Mesendoderm (in vitro differentiated cells): ENCODE measurements around the gene ZNF772.
"Not testable (repeated sequence)": the region's sequence is repeated elsewhere in the genome, so short reads cannot be mapped to it uniquely, and the experiment has no call there.

Experiments
- DNase-seq: peaks from one replicate; pipeline ENCODE4 v3.0.0; 2013
- H2AK5ac ChIP-seq: 2 replicates; pipeline ENCODE4 v1.6.1; 2013; ENCODE audit warnings: low read length, inconsistent platforms
- H2BK120ac ChIP-seq: 2 replicates; pipeline ENCODE4 v1.6.1; 2013; ENCODE audit warnings: low read depth, mild to moderate bottlenecking, low read length, moderate library complexity, mixed read lengths
- H2BK15ac ChIP-seq: replicated peaks from 2 replicates; pipeline ENCODE4 v1.6.1; 2013; ENCODE audit warnings: low read depth, mild to moderate bottlenecking, moderate library complexity
- H2BK5ac ChIP-seq: 2 replicates; pipeline ENCODE4 v1.6.1; 2013; ENCODE audit warnings: low read length, inconsistent platforms
- H3K18ac ChIP-seq: 2 replicates; pipeline ENCODE4 v1.6.1; 2013; ENCODE audit warnings: mild to moderate bottlenecking, low read length, mixed read lengths
- H3K23ac ChIP-seq: one replicate; pipeline ENCODE4 v1.6.1; 2013; ENCODE audit warnings: low read length
- H3K27ac ChIP-seq: 2 replicates; pipeline ENCODE4 v1.5.1; 2013; ENCODE audit warnings: low read depth, mild to moderate bottlenecking, inconsistent platforms, low read length, moderate library complexity
- H3K27me3 ChIP-seq: 2 replicates; pipeline ENCODE4 v1.6.1; 2013; ENCODE audit warnings: low read length, control low read depth, mild to moderate bottlenecking, inconsistent platforms; ENCODE audit not compliant: insufficient read depth, poor library complexity
- H3K36me3 ChIP-seq: 2 replicates; pipeline ENCODE4 v1.6.1; 2013; ENCODE audit warnings: low read length, inconsistent platforms; ENCODE audit not compliant: control insufficient read depth, insufficient read depth
- H3K4ac ChIP-seq: one replicate; pipeline ENCODE4 v1.6.1; 2013; ENCODE audit warnings: low read depth, mild to moderate bottlenecking, low read length, moderate library complexity
- H3K4me1 ChIP-seq: 2 replicates; pipeline ENCODE4 v1.6.1; 2013; ENCODE audit warnings: low read depth, low read length, inconsistent platforms; ENCODE audit not compliant: control insufficient read depth
- H3K4me2 ChIP-seq: 2 replicates; pipeline ENCODE4 v1.6.1; 2013; ENCODE audit warnings: low read length
- H3K4me3 ChIP-seq: 2 replicates; pipeline ENCODE4 v1.5.1; 2013; ENCODE audit warnings: mild to moderate bottlenecking, low read length
- H3K56ac ChIP-seq: one replicate; pipeline ENCODE4 v1.6.1; 2013; ENCODE audit warnings: low read length
- H3K79me1 ChIP-seq: 2 replicates; pipeline ENCODE4 v1.6.1; 2013; ENCODE audit warnings: low read length, inconsistent platforms
- H3K79me2 ChIP-seq: 2 replicates; pipeline ENCODE4 v1.6.1; 2013; ENCODE audit warnings: mild to moderate bottlenecking, low read length; ENCODE audit not compliant: control insufficient read depth, insufficient read depth
- H3K9ac ChIP-seq: 2 replicates; pipeline ENCODE4 v1.6.1; 2013; ENCODE audit warnings: low read length, inconsistent platforms
- H4K5ac ChIP-seq: one replicate; pipeline ENCODE4 v1.6.1; 2013; ENCODE audit warnings: low read length
- H4K8ac ChIP-seq: one replicate; pipeline ENCODE4 v1.6.1; 2013; ENCODE audit warnings: low read depth, mild to moderate bottlenecking, control low read depth, low read length, moderate library complexity
- WGBS: extraction: QIAGEN DNeasy Blood & Tissue Kit; methylation state at CpG from one replicate; pipeline ENCODE4 v1.1.7; 2013; ENCODE audit warnings: low lambda C conversion rate, missing lambda C conversion rate; ENCODE audit not compliant: insufficient coverage; ENCODE audit errors: extremely low coverage; 5-methylcytosine and 5-hydroxymethylcytosine counted together

Gene ZNF772

DNA sequence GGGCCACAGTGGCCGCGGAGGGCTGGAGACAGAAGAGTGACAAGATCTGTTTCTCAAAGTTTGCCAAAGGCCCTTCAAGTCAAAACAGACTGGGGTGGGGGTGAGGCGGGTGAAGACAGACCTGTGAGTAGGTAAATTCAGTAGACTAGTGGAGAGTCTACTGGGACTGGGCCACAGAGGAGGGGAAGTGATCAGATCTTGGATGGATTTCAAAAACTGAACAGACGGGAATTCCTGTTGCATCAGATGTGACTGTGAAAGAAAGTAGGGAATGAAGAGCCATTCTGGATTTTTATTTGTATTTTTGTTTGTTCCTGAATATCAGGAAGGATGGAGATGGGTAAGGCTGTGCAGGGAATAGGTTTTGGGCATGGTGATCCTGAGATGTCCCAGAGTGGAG lies 23.0 kb upstream of the ZNF772 start:
- H3K4me3 ChIP-seq, H3K36me3 ChIP-seq, H3K4ac ChIP-seq, H3K23ac ChIP-seq, H3K4me1 ChIP-seq, H3K27ac ChIP-seq, H2AK5ac ChIP-seq, H2BK120ac ChIP-seq, H4K5ac ChIP-seq, H3K18ac ChIP-seq, H4K8ac ChIP-seq, H2BK15ac ChIP-seq, H3K27me3 ChIP-seq, H2BK5ac ChIP-seq, DNase-seq: not testable (repeated sequence)
- H3K79me1 ChIP-seq, result peaks cover 12% of the 10 kb centered on the region
- H3K79me2 ChIP-seq, result peaks cover 12% of the 10 kb centered on the region
- peak overlapping the region; percentile 6 for H3K56ac ChIP-seq
- WGBS, result no CpG with 5 or more reads among the region's 4 CpGs
- peak overlapping the region; percentile 13 for H3K9ac ChIP-seq
- peak overlapping the region; percentile 35 for H3K4me2 ChIP-seq

DNA sequence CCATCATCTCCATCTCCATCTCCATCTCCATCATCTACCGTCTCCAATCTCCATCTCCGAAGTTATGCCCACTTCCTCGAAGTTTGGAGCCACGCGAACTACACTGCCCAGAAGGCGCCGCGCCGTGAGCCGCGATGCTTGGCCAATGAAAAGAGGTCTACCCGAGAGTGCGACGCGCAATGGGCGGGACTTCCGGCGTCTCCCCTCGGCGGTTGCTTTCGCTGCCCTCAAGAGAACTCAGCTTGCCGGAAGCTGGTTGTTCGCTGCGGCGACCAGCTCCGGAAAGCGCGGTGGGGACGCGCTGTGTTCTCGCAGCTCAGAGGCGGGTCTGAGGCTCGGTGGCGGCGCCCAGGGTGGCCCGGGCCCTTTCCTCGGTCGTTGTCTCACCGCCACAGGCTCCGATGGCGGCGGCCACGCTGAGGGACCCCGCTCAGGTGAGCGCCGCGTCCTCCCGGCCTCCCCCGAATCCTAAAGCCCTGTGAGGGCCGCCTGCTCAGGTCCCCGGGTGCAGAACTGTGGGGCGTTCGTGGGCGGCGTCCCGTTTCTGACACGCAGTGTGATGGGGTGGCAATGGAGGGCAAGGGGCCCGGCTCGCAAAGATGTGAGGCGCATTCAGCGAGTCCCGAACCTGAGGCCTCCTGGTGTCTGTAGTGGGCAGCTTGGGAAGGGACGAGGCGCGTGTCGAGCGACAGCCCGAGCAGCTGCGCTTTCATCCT lies 22.5 kb upstream of the ZNF772 start, which contains the start of gene ZNF773:
Gene ZNF773 (plus strand): TSS at position 259 of the 716 bp plus-strand sequence. CDS start 143 bp downstream, at position 402.
- H2BK15ac ChIP-seq, H3K4ac ChIP-seq, H2BK120ac ChIP-seq, H3K36me3 ChIP-seq, H4K8ac ChIP-seq, H3K27me3 ChIP-seq, H3K18ac ChIP-seq, H2BK5ac ChIP-seq, H2AK5ac ChIP-seq, H3K4me1 ChIP-seq, H4K5ac ChIP-seq, H3K27ac ChIP-seq, H3K23ac ChIP-seq: not testable (repeated sequence)
- Histone ChIP-seq H3K79me2 (peaks cover 12% of the 10 kb centered on the region), H3K56ac (peak within 1 kb of the TSS; percentile 89), H3K9ac (peak within 1 kb of the TSS; percentile 82), H3K4me3 (peak within 1 kb of the TSS; percentile 68), H3K79me1 (peaks cover 12% of the 10 kb centered on the region), H3K4me2 (peak within 1 kb of the TSS; percentile 35)
- peak; percentile 98 for DNase-seq
- 100% methylated on average over 2 of the region's 69 CpGs for WGBS

DNA sequence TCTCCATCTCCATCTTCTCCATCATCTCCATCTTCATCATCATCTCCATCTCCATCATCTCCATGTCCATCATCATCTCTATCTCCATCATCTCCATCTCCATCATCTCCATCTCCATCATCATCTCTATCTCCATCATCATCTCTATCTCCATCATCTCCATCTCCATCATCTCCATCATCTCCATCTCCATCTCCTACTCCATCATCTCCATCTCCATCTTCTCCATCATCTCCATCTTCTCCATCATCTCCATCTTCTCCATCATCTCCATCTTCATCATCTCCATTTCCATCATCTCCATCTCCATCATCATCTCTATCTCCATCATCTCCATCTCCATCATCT lies 21.9 kb upstream of the ZNF772 start:
- not testable (repeated sequence) for H3K4me3 ChIP-seq, H3K4me1 ChIP-seq

DNA sequence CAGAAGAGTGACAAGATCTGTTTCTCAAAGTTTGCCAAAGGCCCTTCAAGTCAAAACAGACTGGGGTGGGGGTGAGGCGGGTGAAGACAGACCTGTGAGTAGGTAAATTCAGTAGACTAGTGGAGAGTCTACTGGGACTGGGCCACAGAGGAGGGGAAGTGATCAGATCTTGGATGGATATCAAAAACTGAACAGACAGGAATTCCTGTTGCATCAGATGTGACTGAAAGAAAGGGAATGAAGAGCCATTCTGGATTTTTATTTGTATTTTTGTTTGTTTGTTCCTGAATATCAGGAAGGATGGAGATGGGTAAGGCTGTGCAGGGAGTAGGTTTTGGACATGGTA lies 10.9 kb upstream of the ZNF772 start:
- H3K9ac ChIP-seq, H3K27ac ChIP-seq, H4K8ac ChIP-seq, H2BK5ac ChIP-seq, H3K18ac ChIP-seq, H4K5ac ChIP-seq, H2BK15ac ChIP-seq, H3K79me1 ChIP-seq, H3K4me3 ChIP-seq, H2BK120ac ChIP-seq, H3K79me2 ChIP-seq, H3K4me2 ChIP-seq, H3K4ac ChIP-seq, H3K4me1 ChIP-seq, H3K27me3 ChIP-seq, H3K56ac ChIP-seq, H3K36me3 ChIP-seq, H2AK5ac ChIP-seq, DNase-seq, H3K23ac ChIP-seq: not testable (repeated sequence)
- WGBS, result no CpG with 5 or more reads among the region's 1 CpG

More for the DNA sequence above, 21.9 kb upstream of the ZNF772 start:
- not testable (repeated sequence) for H3K27me3 ChIP-seq, H3K56ac ChIP-seq, H3K4me2 ChIP-seq, H4K5ac ChIP-seq, DNase-seq, H3K18ac ChIP-seq, H3K36me3 ChIP-seq, H3K4ac ChIP-seq, H3K23ac ChIP-seq, H2AK5ac ChIP-seq, H3K27ac ChIP-seq, H3K9ac ChIP-seq, H2BK15ac ChIP-seq, H4K8ac ChIP-seq, H2BK120ac ChIP-seq, H2BK5ac ChIP-seq
- Histone ChIP-seq H3K79me2 (peaks cover 12% of the 10 kb centered on the region), H3K79me1 (peaks cover 12% of the 10 kb centered on the region)

DNA sequence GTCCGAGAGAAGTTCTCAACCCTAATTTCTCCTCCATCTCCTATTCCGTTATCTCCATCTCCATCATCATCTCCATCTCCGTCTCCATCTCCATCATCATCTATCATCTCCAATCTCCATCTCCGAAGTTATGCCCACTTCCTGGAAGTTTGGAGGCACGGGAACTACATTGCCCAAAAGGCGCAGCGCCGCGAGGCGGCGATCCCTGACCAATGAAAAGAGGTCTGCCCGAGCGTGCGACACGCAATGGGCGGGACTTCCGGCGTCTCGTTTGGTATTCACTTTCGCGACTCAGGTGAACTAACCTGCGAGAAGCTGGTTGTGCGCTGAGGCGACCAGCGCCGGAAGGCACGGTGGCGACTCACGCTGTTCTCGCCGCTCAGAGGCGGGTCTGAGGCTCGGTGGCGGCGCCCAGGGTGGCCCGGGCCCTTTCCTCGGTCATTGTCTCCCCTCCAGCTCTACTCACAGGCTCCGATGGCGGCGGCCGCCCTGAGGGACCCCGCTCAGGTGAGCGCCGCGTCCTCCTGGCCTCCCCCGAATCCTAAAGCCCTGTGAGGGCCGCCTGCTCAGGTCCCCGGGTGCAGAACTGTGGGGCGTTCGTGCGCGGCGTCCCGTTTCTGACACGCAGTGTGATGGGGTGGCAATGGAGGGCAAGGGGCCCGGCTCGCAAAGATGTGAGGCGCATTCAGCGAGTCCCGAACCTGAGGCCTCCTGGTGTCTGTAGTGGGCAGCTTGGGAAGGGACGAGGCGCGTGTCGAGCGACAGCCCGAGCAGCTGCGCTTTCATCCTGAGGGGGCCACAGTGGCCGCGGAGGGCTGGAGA lies 10.3 kb upstream of the ZNF772 start, which contains the start of gene ZNF419:
Gene ZNF419 (plus strand): TSS at position 274 of the 822 bp plus-strand sequence. CDS start 201 bp downstream, at position 475.
- Histone ChIP-seq H3K27ac (peak within 1 kb of the TSS; percentile 46), H3K4me3 (peak within 1 kb of the TSS; percentile 80), H3K9ac (peak within 1 kb of the TSS; percentile 84), H3K18ac (peak within 1 kb of the TSS; percentile 54), H3K56ac (peak within 1 kb of the TSS; percentile 88)
- H2BK120ac ChIP-seq, H3K79me2 ChIP-seq, H3K79me1 ChIP-seq, H4K8ac ChIP-seq, H3K23ac ChIP-seq, H3K36me3 ChIP-seq, H3K4me1 ChIP-seq, H4K5ac ChIP-seq, H3K4ac ChIP-seq, H3K4me2 ChIP-seq, H2BK5ac ChIP-seq, H2AK5ac ChIP-seq, H2BK15ac ChIP-seq, H3K27me3 ChIP-seq: not testable (repeated sequence)
- WGBS, result 100% methylated on average over 2 of the region's 69 CpGs
- DNase-seq, result peak; percentile 95
